ENCODE results near the gene SOX6. TPM values are rescaled to one million over a fixed set of nuclear protein-coding genes. Genes with fewer than 3 reads are reported as not detected.
"Not testable (repeated sequence)": the region's sequence is repeated elsewhere in the genome, so short reads cannot be mapped to it uniquely, and the experiment has no call there.

Gene SOX6
- total RNA-seq, 2 experiments from 2014 or later, result 0.21 TPM; not detected in 1

DNA sequence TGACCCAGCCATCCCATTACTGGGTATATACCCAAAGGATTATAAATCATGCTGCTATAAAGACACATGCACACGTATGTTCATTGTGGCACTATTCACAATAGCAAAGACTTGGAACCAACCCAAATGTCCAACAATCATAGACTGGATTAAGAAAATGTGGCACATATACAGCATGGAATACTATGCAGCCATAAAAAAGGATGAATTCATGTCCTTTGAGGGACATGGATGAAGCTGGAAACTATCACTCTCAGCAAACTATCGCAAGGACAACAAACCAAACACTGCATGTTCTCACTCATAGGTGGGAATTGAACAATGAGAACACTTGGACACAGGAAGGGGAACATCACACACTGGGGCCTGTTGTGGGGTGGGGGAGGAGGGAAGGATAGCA, 209.4 kb downstream of the SOX6 start:
- H3K27ac Mint-ChIP-seq; CTCF ChIA-PET; DNase-seq; H3K9me3 Mint-ChIP-seq (ENCODE audit: low read depth); H3K27me3 Mint-ChIP-seq; H3K4me1 Mint-ChIP-seq; ATAC-seq; H3K4me3 Mint-ChIP-seq; H3K36me3 Mint-ChIP-seq: not testable (repeated sequence)

DNA sequence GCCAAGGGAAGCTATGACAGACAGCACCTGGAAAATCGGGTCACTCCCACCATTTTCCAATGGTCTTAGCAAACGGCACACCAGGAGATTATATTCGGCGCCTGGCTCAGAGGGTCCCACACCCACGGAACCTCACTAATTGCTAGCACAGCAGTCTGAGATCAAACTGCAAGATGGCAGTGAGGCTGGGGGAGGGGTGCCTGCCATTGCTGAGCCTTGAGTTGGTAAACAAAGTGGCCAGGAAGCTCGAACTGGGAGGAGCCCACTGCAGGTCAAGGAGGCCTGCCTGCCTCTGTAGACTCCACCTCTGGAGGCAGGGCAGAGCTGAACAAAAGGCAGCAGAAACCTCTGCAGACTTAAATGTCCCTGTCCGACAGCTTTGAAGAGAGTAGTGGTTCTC, 214.7 kb downstream of the SOX6 start:
- H3K4me3 Mint-ChIP-seq; H3K4me1 Mint-ChIP-seq; H3K27ac Mint-ChIP-seq; DNase-seq; H3K9me3 Mint-ChIP-seq (ENCODE audit: low read depth); CTCF ChIA-PET; H3K27me3 Mint-ChIP-seq; H3K36me3 Mint-ChIP-seq; ATAC-seq: not testable (repeated sequence)

DNA sequence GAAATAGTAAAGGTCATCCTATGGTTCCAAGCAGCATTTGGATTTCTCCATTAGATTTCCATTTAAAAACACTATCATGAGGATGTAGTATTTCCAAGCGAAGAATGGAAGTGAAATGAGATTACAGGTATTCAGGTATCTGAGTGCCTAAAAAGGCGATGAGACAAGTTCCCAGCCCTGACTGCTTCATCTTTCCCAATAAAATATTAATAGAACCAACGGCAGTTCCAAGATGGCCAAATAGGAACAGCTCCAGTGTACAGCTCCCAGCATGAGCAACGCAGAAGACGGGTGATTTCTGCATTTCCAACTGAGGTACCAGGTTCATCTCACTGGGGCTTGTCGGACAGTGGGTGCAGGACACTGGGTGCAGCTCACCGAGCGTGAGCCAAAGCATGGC, 215.2 kb downstream of the SOX6 start:
- CTCF ChIA-PET; H3K36me3 Mint-ChIP-seq; H3K4me1 Mint-ChIP-seq; H3K27ac Mint-ChIP-seq; DNase-seq; H3K27me3 Mint-ChIP-seq; ATAC-seq; H3K9me3 Mint-ChIP-seq (ENCODE audit: low read depth); H3K4me3 Mint-ChIP-seq: not testable (repeated sequence)

DNA sequence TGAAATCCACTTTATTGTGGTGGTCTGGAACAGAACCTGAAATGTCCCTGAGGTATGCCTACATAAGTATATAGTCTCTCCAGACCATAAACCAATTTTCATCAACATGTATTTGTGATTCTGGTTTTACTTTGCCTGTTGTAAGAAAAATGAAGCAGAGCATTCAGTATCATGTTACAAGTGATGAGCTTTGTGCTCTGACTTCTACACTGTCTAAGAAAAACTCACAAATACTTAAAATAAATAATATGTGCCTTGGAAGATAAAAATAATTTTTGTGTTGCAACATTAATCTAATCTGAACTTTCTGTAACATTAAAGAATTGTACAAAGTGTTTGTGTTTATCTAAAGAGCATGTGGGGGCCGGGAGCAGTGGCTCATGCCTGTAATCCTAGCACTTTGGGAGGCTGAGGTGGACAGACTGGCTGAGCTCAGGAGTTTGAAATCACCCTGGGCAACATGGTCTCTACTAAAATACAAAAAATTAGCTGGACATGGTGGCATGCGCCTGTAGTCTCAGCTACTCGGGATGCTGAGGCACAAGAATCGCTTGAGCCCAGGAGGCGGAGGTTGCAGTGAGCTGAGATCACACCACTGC, 219.5 kb downstream of the SOX6 start:
- H3K4me1 Mint-ChIP-seq, result no peaks in the 10 kb centered on the region
- CTCF ChIA-PET, result no interaction called here
- ATAC-seq (no peak), DNase-seq (no peak)
- no peaks in the 10 kb centered on the region for H3K27me3 Mint-ChIP-seq
- H3K4me3 Mint-ChIP-seq, result no peak overlapping the region
- no peak overlapping the region for H3K27ac Mint-ChIP-seq
- H3K36me3 Mint-ChIP-seq, result no peaks in the 10 kb centered on the region
- peaks cover 12% of the 10 kb centered on the region for H3K9me3 Mint-ChIP-seq (ENCODE audit: low read depth)

DNA sequence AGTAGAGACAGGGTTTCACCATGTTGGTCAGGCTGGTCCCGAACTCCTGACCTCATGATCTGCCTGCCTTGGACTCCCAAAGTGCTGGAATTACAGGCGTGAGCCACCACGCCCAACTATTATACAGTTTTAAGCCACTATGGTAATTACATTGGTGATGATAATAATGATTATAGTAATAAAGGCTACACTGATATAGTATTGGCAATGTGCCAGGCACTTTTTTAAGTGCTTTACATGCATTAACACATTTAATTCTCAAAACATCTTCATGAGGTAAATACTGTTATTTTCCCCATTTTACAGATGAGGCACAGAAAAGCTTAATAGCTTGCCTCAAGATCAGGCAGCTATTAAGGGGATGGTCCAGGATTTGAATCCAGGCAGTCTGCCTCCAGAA, 222.5 kb downstream of the SOX6 start:
- no peaks in the 10 kb centered on the region for H3K36me3 Mint-ChIP-seq
- H3K27me3 Mint-ChIP-seq, result no peaks in the 10 kb centered on the region
- CTCF ChIA-PET, result no interaction called here
- H3K4me1 Mint-ChIP-seq, result no peaks in the 10 kb centered on the region
- H3K27ac Mint-ChIP-seq, result no peak overlapping the region
- no peak overlapping the region for H3K4me3 Mint-ChIP-seq
- DNase-seq, result no peak
- no peak for ATAC-seq
- peaks cover 7% of the 10 kb centered on the region for H3K9me3 Mint-ChIP-seq (ENCODE audit: low read depth)

DNA sequence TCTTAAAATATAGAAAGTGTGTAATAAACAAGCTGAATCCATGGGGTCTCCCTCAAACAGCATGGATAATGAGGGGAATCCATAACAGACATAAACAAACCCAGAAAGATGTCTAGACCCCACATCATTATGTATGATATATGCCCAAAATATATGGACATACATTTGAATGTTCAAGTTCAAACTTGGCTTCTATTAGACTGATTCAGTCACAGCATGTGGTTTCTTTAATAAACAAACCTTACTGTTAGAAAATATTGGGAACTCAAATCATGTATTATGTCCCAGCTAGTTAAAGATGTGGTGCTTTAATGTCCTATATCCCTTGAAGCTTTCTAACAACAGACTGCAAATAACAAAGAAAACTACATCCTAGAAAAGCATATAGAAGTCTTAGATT, 228.6 kb downstream of the SOX6 start:
- Mint-ChIP-seq H3K9me3 (ENCODE audit: low read depth) (peaks cover 3% of the 10 kb centered on the region), H3K27ac (no peak overlapping the region), H3K36me3 (no peaks in the 10 kb centered on the region), H3K4me3 (no peak overlapping the region), H3K27me3 (no peaks in the 10 kb centered on the region), H3K4me1 (no peaks in the 10 kb centered on the region)
- no peak for ATAC-seq
- DNase-seq, result no peak
- CTCF ChIA-PET, result no interaction called here

DNA sequence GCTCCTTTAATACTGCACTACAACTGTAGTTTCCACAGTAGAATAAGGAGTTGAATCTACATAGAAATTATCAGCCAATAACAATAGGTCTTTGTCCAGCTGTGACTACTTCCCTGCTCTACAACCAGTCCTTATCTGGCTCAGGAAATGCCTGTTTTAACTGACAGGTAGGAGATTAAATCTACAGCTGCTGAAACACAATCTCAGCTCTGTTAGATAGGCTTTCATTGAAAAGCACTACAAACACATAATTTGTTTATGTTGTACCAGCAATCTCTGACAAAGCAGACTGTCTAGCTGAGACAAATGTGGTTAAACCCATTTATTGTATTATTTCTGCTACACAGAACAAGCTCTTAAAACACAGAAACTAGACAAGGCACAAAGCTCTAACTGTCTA, 230.0 kb downstream of the SOX6 start:
- H3K9me3 Mint-ChIP-seq (ENCODE audit: low read depth), result peaks cover 3% of the 10 kb centered on the region
- H3K27me3 Mint-ChIP-seq, result no peaks in the 10 kb centered on the region
- no peak overlapping the region for H3K4me3 Mint-ChIP-seq
- H3K27ac Mint-ChIP-seq, result no peak overlapping the region
- ATAC-seq (no peak), DNase-seq (no peak)
- no peaks in the 10 kb centered on the region for H3K36me3 Mint-ChIP-seq
- H3K4me1 Mint-ChIP-seq, result no peaks in the 10 kb centered on the region
- CTCF ChIA-PET, result no interaction called here

DNA sequence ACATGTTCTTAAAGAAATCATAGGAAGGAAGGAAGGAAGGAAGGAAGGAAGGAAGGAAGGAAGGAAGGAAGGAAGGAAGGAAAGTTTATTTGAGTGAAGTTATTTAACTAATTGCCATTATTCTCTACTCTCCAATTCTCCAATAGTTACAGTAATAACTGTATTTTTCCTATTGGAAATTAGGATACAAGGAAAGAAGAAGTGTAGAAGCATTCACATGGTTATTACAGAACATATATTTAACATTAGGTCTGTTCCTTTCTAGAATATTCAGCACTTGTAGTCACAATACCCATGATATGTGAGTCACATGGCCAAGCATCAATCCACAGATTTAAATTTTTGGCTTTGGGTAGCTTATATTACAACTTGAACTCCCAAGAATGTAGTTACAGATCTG, 230.6 kb downstream of the SOX6 start:
- H3K9me3 Mint-ChIP-seq (ENCODE audit: low read depth), result peaks cover 3% of the 10 kb centered on the region
- H3K27me3 Mint-ChIP-seq, result no peaks in the 10 kb centered on the region
- ATAC-seq, result no peak
- CTCF ChIA-PET, result no interaction called here
- no peaks in the 10 kb centered on the region for H3K36me3 Mint-ChIP-seq
- no peak overlapping the region for H3K27ac Mint-ChIP-seq
- H3K4me3 Mint-ChIP-seq, result no peak overlapping the region
- no peak for DNase-seq
- no peaks in the 10 kb centered on the region for H3K4me1 Mint-ChIP-seq

DNA sequence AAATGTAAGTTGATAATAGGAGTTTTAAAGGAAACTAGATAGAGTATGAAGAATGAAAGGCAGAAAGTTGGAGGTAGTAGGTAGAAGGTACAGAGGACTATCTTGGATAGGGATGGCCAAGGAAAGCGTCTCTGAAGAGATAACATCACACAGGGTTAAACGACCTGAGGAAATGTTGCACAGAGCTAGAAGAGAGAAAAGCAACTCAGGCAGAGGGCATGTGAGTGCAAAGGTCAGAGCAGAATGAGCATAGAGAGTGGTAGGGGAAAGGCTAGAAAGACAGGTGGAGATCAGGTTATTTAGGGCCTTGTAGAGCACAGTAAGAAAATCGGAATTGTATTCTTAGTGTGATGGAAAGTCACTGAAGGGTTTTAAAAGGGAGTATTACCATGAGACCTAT, 232.0 kb downstream of the SOX6 start:
- Mint-ChIP-seq H3K27ac (no peak overlapping the region), H3K36me3 (no peaks in the 10 kb centered on the region), H3K27me3 (no peaks in the 10 kb centered on the region), H3K9me3 (ENCODE audit: low read depth) (peaks cover 3% of the 10 kb centered on the region), H3K4me3 (no peak overlapping the region), H3K4me1 (no peaks in the 10 kb centered on the region)
- DNase-seq (no peak), ATAC-seq (no peak)
- CTCF ChIA-PET, result no interaction called here

DNA sequence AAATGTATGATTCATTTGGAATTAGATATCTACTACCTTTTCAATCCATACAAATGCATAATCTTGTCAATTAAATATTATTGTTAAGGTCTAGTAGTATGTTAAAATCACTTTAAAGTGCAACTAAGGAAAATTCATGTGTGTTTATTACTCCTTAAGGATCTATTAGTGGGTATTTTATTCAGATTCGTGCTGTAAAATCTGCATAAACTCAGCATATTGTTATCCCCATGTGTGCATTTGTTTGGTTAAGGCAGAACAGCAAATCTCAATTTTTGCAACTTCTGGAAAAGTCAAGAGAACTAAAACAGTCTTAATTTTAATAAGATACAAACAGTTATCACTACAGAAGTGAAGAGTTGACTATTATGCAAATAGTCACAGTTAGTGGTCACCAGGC, 234.5 kb downstream of the SOX6 start:
- CTCF ChIA-PET, result no interaction called here
- no peak for ATAC-seq
- Mint-ChIP-seq H3K4me1 (no peaks in the 10 kb centered on the region), H3K9me3 (ENCODE audit: low read depth) (peaks cover 7% of the 10 kb centered on the region), H3K27me3 (no peaks in the 10 kb centered on the region), H3K4me3 (no peak overlapping the region), H3K27ac (no peak overlapping the region), H3K36me3 (no peaks in the 10 kb centered on the region)
- no peak for DNase-seq

DNA sequence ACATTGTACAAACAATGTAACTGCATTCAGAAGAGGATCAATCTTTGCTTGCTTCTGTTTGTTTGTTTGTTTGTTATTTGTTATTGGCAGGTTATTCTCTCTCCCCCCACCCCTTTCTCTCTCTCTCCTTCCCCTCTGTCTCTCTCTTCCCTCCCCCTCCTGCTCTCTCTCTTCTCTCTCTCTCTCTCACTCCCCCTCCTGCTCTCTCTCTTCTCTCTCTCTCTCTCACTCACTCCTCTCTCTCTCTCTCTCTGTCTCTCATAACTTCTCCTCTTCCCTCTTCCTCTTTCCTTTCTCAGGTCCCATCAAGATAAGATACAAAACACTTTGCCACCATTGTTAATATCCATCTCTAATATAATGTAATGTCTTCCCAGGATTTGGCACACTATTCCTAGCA, 236.3 kb downstream of the SOX6 start:
- Mint-ChIP-seq H3K4me3 (no peak overlapping the region), H3K27me3 (no peaks in the 10 kb centered on the region), H3K27ac (no peak overlapping the region), H3K4me1 (no peaks in the 10 kb centered on the region), H3K9me3 (ENCODE audit: low read depth) (peaks cover 7% of the 10 kb centered on the region), H3K36me3 (no peaks in the 10 kb centered on the region)
- ATAC-seq (no peak), DNase-seq (no peak)
- CTCF ChIA-PET, result no interaction called here

DNA sequence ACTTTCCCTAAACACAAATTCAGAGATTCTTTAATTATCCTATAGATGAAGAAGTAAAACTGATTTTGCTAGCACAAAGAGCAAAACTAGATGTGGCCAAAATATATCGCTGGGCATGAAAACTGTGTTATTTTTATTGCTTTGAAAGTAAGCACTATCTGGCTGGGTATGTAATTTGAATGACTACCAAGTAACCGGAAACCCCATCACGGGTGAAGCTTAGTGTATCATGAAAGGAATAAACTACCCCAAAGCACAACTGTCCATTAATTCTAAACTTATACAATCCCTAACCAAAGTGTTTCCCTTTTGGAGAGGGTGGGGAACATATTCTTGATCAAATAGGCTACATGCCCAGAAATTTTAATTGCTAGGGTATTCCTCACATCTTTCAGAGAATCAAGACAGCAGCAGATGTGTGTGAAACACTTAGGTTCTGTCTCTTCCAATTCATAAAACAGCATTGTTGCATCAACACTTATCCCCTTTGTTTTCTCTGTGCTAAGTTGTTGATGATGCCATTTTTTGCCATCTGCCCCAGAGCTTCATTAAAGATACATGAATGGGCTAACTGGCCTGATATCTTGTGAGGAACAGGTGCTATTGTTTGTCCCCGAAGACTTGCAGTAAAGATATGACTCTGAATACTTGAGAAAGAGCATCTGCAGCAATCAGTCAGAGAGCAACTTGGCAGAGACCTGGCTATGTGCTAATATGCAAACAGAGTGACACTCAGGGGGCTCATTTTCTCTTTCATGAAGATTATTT, 238.2 kb downstream of the SOX6 start:
- DNase-seq (no peak), ATAC-seq (no peak)
- CTCF ChIA-PET, result no interaction called here
- Mint-ChIP-seq H3K36me3 (no peaks in the 10 kb centered on the region), H3K27me3 (no peaks in the 10 kb centered on the region), H3K4me1 (no peaks in the 10 kb centered on the region), H3K4me3 (no peak overlapping the region), H3K27ac (no peak overlapping the region), H3K9me3 (ENCODE audit: low read depth) (peaks cover 4% of the 10 kb centered on the region)

DNA sequence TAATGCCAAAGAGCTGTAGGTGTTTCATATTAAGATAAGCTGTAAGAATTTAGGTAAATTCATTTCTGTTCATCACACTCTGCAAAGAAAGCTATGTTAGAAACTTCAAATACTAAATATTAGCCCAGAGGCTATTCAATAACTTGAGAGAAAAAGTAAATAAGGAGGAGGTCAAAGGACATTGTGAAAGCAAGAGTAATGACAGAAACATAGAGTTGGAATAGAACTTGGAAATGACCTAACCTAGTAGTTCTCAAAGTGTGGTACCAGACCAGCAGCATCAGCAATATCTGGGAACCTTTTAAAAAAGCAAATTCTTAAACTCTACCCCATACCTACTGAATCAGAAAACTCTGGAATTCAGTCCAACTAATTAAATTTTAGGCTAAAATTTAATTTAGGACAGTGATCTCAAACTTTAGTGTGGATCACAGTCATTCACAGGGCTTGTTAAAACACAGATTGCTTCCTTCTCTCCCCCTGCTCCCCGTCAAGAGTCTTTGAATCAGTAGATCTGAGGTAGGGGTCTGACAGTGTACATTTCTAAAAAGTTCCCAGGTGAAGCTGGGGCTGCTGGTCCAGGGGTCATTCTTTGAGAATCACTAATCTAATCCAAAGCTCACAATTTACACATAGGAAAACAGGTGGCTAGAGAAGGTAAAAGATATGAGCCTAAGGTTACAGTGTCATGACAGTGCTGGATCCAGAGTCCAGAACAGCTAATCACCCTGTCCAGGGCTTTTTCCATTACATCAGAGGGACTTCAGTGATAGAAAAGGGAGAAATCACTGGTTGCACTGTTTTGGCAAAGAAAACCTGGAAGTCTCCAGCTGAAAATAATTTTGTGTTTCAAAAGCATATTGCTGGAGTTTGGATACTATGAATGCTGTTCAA, 241.1 kb downstream of the SOX6 start:
- H3K4me3 Mint-ChIP-seq, result no peak overlapping the region
- no peaks in the 10 kb centered on the region for H3K27me3 Mint-ChIP-seq
- no peaks in the 10 kb centered on the region for H3K36me3 Mint-ChIP-seq
- no peak for DNase-seq
- peaks cover 4% of the 10 kb centered on the region for H3K9me3 Mint-ChIP-seq (ENCODE audit: low read depth)
- no peak overlapping the region for H3K27ac Mint-ChIP-seq
- H3K4me1 Mint-ChIP-seq, result no peaks in the 10 kb centered on the region
- ATAC-seq, result no peak
- CTCF ChIA-PET, result interaction anchor here (1.1 kb wide), 1 partner anchor 9 kb away, joined by 3 read pairs; no protein-coding TSS in a partner anchor

DNA sequence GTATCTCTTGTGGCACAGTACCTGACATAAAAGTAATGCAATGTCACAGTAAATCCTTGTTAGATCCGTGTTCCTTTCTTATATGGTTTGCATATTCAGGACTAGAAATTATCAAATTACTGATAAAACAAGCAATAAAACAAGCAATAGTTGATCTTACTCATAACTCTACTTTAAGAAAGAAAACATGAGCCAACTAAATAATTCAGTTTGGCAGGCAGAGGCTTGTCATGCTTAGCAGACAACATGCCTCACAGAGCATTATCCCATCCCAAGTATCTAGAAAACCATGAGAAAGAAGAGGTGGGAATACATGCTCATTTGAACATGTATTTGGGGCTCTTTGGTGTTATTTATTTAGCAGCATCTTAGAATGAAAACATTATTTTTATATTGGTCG, 241.9 kb downstream of the SOX6 start:
- no peak for DNase-seq
- peaks cover 4% of the 10 kb centered on the region for H3K9me3 Mint-ChIP-seq (ENCODE audit: low read depth)
- H3K4me1 Mint-ChIP-seq, result no peaks in the 10 kb centered on the region
- no peaks in the 10 kb centered on the region for H3K36me3 Mint-ChIP-seq
- H3K27me3 Mint-ChIP-seq, result no peaks in the 10 kb centered on the region
- CTCF ChIA-PET, result no interaction called here
- H3K27ac Mint-ChIP-seq, result no peak overlapping the region
- no peak for ATAC-seq
- no peak overlapping the region for H3K4me3 Mint-ChIP-seq

Measured in activated CD8-positive, alpha-beta memory T cell treated with anti-CD3 and anti-CD28 coated beads, Interleukin-2, amount 10 ng/mL, durations not matched to agents 7 days and 5 days (primary cell).